Measurements from ENCODE around the gene TM9SF4. TPM values are rescaled to one million over a fixed set of nuclear protein-coding genes. Genes with fewer than 3 reads are reported as not detected.

TM9SF4 gene
- total RNA-seq, 4 donors from 2014 or later: 19.9 to 34.4 (median 25.2) TPM

DNA sequence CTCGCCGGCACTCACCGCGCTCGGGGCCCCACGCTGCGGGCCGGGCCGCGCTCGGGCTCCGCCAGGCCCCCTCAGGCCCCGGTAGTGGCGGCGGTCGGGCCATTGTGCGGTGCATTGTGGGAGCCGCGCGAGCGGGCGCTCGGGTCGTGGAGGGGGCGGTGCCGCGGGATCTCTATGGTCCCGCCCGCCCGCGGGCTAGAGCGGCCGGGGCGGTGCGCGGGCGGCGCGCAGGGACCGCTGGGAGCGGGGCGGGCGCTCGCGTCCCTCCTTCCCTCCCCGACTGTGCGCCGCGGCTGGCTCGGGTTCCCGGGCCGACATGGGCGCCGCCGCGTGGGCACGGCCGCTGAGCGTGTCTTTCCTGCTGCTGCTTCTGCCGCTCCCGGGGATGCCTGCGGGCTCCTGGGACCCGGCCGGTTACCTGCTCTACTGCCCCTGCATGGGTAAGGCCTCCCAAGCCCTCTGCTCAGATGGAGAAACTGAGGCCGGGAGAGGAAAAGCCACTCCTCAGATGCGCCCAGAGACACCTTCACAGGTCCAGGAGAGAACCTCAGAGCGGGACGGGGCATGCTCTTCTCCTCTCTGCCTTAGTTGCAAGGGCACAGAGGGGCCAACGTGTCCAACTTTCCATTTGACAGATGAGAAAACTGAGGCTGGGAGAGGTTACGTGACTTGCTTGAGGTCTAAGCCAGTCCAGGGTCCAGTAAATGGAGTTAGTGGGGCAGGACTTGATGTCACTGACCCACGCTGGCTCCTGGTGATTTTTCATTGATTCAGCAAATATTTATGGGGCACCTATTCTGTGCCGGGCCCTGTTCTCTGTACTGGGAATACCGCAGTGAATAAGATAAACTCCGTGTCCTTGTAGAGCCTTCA is 98.3 kb downstream of the TM9SF4 start, which contains the start of the genes PLAGL2 and POFUT1:
TSS of gene PLAGL2 (minus strand) at position 118 of the 873 bp plus-strand sequence. CDS start 5,565 bp downstream, outside the sequence.
TSS of gene POFUT1 (plus strand) at position 255 of the 873 bp plus-strand sequence. CDS start at position 317, 62 bp downstream.
- no peaks in the 10 kb centered on the region for H3K27me3 ChIP-seq
- peaks cover 0 to 35% (median 28%) of the 10 kb centered on the region in 4 donors for H3K36me3 ChIP-seq
- 7% methylated on average over 9 of the region's 74 CpGs for WGBS
- peak; percentile 93 for DNase-seq (ENCODE audit: extremely low spot score)
- H3K9me3 ChIP-seq: no peaks in the 10 kb centered on the region
- peak; percentile 61 to 73 for TF ChIP-seq POLR2AphosphoS5 (IDR thresholded peaks at IDR 0.05)
- TF ChIP-seq POLR2A (IDR thresholded peaks at IDR 0.05; ENCODE audit: low read depth): no peak
- no peak for TF ChIP-seq EP300 (IDR thresholded peaks at IDR 0.05)
- TF ChIP-seq, protein P1, sequence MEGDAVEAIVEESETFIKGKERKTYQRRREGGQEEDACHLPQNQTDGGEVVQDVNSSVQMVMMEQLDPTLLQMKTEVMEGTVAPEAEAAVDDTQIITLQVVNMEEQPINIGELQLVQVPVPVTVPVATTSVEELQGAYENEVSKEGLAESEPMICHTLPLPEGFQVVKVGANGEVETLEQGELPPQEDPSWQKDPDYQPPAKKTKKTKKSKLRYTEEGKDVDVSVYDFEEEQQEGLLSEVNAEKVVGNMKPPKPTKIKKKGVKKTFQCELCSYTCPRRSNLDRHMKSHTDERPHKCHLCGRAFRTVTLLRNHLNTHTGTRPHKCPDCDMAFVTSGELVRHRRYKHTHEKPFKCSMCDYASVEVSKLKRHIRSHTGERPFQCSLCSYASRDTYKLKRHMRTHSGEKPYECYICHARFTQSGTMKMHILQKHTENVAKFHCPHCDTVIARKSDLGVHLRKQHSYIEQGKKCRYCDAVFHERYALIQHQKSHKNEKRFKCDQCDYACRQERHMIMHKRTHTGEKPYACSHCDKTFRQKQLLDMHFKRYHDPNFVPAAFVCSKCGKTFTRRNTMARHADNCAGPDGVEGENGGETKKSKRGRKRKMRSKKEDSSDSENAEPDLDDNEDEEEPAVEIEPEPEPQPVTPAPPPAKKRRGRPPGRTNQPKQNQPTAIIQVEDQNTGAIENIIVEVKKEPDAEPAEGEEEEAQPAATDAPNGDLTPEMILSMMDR (IDR thresholded peaks at IDR 0.05): peak; percentile 32 to 44 (median 42)
- intact Hi-C loops (cut with DNase I): loop anchor here (5.0 to 10.0 kb wide), 4 partner anchors 69 to 277 kb away; partner anchors contain the start of genes ASXL1, KIF3B and TM9SF4
- H3K27ac ChIP-seq (replicated peaks in 1 of 4): peak within 1 kb of the TSS; percentile 88 to 92 (median 91)
- peaks cover 45 to 69% (median 60%) of the 10 kb centered on the region in 4 donors for H3K4me1 ChIP-seq
- peak within 1 kb of the TSS; percentile 94 to 99 (median 97) for H3K4me3 ChIP-seq

DNA sequence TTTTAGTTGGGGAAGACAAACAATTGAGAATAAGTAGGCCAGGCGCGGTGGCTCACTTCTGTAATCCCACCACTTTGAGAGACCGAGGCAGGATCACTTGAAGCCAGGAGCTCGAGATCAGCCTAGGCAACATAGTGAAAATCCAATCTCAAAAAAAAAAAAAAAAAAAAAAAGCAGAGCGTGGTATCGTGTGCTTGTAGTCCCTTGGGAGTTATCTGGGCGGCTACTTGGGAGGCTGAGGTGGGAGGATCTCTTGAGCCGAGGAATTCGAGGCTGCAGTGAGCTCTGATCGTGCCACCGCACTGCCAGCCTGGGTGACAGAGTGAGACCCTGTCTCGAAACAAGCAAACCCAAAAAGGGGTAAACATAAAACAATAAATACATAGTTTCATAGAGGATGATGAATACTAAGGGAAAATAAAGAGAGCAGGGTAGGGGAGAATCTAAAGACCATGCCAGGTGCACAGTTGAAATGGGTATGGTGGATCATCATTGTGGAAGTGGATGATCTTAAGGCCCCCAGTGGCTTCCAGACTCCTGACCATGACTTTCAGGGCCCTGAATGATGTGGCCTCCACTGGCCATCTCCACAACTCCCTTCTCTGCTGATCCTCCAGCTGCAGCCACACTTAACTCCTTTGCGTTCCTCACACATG is 99.1 kb downstream of the TM9SF4 start:
- intact Hi-C loops (cut with DNase I): loop anchor here (5.0 to 10.0 kb wide), 4 partner anchors 69 to 276 kb away; partner anchors contain the start of genes ASXL1, KIF3B and TM9SF4
- Histone ChIP-seq H3K27me3 (no peaks in the 10 kb centered on the region), H3K27ac (replicated peaks in 1 of 4) (peak overlapping the region in 2 of 4 donors; percentile 90 to 92), H3K4me3 (peak overlapping the region; percentile 94 to 99 (median 97)), H3K36me3 (peaks cover 0 to 36% (median 31%) of the 10 kb centered on the region in 4 donors), H3K4me1 (peaks cover 37 to 62% (median 53%) of the 10 kb centered on the region in 4 donors), H3K9me3 (no peaks in the 10 kb centered on the region)
- WGBS: 57% methylated on average over 13 of the region's 13 CpGs
- DNase-seq (ENCODE audit: extremely low spot score): no peak
- TF ChIP-seq POLR2A (IDR thresholded peaks at IDR 0.05; ENCODE audit: low read depth) (no peak), POLR2AphosphoS5 (IDR thresholded peaks at IDR 0.05) (no peak), EP300 (IDR thresholded peaks at IDR 0.05) (no peak)
- TF ChIP-seq, protein P1 (IDR thresholded peaks at IDR 0.05): no peak

DNA sequence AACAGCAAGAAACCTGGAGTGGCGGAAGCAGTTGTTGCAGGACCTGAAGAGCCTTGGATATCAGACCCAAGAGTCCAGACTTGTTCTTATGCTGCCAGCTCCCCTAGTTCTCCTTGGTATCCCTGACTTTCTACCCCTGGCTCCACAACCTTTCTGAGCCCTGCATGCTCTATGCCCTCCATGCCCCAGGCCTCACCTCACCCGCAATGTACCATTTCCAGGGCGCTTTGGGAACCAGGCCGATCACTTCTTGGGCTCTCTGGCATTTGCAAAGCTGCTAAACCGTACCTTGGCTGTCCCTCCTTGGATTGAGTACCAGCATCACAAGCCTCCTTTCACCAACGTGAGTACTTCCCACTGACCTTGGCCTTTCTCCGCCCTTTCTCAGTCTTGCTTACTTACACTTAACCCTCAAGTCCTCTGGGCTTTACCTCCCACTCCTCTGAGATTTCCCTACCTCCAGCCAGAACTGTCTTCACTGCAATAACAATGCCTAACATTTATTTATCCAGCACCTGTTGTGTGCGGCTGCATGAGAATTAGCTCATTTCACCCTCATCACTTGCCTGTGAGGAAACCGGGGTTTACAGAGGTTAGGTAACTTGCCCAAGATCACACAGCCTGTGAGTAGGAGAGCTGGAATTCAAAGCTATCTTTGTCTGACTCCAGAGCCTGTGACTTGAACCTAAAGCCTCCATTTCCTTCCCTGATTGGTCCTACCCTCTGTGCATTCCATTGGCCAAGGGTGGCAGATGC is 100.5 kb downstream of the TM9SF4 start:
- WGBS: 79% methylated on average over 9 of the region's 9 CpGs
- intact Hi-C loops (cut with DNase I): loop anchor here (5.0 to 10.0 kb wide), 4 partner anchors 67 to 275 kb away; partner anchors contain the start of genes ASXL1, KIF3B and TM9SF4
- TF ChIP-seq POLR2A (IDR thresholded peaks at IDR 0.05; ENCODE audit: low read depth) (no peak), EP300 (IDR thresholded peaks at IDR 0.05) (no peak)
- TF ChIP-seq, protein P1 (IDR thresholded peaks at IDR 0.05): no peak

DNA sequence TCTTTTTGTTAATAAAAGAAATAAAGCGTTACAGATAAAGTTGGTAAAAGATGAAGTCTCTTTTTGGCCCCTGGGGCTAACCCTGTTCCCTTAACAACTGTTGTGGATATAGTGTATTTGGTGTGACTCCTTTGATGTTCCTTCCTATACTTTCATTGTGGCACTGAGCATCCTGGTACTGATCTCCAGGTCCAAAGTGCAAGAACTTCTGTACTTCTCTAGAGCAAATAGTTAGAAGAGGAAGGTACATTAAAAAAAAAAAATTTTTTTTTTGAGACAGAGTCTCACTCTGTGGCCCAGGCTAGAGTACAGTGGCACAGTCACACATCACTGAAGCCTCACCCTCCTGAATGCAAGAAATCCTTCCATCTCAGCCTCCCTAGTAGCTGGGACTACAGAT is 104.4 kb downstream of the TM9SF4 start:
- Histone ChIP-seq H3K4me3 (no peak overlapping the region), H3K9me3 (no peaks in the 10 kb centered on the region), H3K27ac (replicated peaks in 1 of 4) (no peak overlapping the region), H3K36me3 (peaks cover 0 to 87% (median 75%) of the 10 kb centered on the region in 4 donors), H3K27me3 (no peaks in the 10 kb centered on the region), H3K4me1 (peaks cover 3 to 25% (median 9%) of the 10 kb centered on the region in 4 donors)
- no peak for DNase-seq (ENCODE audit: extremely low spot score)
- TF ChIP-seq POLR2AphosphoS5 (IDR thresholded peaks at IDR 0.05) (no peak), EP300 (IDR thresholded peaks at IDR 0.05) (no peak), POLR2A (IDR thresholded peaks at IDR 0.05; ENCODE audit: low read depth) (no peak)
- TF ChIP-seq, protein P1 (IDR thresholded peaks at IDR 0.05): no peak
- WGBS: 93% methylated on average over 1 of the region's 1 CpG
- intact Hi-C loops (cut with DNase I): no loop called here

More for the DNA sequence above, 100.5 kb downstream of the TM9SF4 start:
- H3K9me3 ChIP-seq: no peaks in the 10 kb centered on the region
- H3K27me3 ChIP-seq: no peaks in the 10 kb centered on the region
- H3K27ac ChIP-seq (replicated peaks in 1 of 4): no peak overlapping the region
- H3K36me3 ChIP-seq: peaks cover 0 to 49% (median 41%) of the 10 kb centered on the region in 4 donors
- no peak for DNase-seq (ENCODE audit: extremely low spot score)
- peaks cover 25 to 48% (median 39%) of the 10 kb centered on the region in 4 donors for H3K4me1 ChIP-seq
- no peak overlapping the region for H3K4me3 ChIP-seq

Measured in esophagus muscularis mucosa (tissue), 4 donors.